ENCODE results near the gene HOXD1.

GRCh38 chr2:176211110-176211509 is 22.6 kb downstream of the HOXD1 start:
- TF ChIP-seq CTCF (conservative IDR thresholded peaks at IDR 0.05 in 1 of 2, IDR thresholded peaks at IDR 0.05 in 1 of 2; ENCODE audit: extremely low read depth in 1 of 2, insufficient read depth in 1 of 2, low read depth in 1 of 2, low read length in 2 of 2) (no peak), EZH2 (IDR thresholded peaks at IDR 0.05; ENCODE audit: borderline replicate concordance, low read length) (no peak)
